ENCODE data around the gene BCL2L13.

Gene BCL2L13

DNA sequence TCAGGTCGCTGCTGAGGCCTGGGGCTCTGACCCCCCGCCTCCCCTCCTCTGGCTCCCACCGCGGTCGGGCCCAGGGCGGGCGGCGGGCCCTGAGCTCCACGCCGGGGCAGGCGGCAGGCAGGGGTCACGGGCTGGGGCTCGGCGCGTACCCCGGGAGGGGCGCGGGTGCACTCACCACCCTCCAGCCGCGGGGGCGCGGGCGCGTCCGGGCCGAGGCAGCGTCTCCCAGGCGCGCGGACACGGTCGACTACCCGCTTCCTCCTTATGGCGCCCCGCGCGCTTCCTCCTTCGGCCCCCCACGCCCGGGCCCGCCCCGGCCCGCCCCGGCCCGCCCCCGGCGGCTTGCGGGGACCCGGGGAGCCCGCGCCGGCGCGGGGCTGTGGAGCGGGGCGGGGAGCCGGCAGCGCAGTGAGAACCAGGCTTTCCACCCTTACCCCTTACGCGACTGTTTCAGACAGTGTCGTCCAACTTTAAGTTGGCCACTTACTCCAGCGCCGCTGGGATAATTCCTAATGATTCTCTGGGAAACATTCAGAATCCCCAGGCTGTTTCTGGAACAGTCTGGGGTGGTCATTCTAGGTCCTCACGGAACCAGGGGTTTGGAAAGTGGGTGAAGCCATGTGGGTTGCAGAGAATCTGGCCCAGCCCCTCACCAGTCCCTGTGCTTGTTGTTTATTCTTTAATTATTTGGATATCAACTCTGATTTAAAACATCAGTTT lies 135.8 kb downstream of the BCL2L13 start, which contains the start of gene BID:
TSS of gene BID (minus strand) at position 264 of the 720 bp plus-strand sequence. CDS start 24,353 bp downstream, outside the sequence.
- DNase-seq (ENCODE audit: low read depth) = peak; percentile 77
- TF ChIP-seq, protein P1, sequence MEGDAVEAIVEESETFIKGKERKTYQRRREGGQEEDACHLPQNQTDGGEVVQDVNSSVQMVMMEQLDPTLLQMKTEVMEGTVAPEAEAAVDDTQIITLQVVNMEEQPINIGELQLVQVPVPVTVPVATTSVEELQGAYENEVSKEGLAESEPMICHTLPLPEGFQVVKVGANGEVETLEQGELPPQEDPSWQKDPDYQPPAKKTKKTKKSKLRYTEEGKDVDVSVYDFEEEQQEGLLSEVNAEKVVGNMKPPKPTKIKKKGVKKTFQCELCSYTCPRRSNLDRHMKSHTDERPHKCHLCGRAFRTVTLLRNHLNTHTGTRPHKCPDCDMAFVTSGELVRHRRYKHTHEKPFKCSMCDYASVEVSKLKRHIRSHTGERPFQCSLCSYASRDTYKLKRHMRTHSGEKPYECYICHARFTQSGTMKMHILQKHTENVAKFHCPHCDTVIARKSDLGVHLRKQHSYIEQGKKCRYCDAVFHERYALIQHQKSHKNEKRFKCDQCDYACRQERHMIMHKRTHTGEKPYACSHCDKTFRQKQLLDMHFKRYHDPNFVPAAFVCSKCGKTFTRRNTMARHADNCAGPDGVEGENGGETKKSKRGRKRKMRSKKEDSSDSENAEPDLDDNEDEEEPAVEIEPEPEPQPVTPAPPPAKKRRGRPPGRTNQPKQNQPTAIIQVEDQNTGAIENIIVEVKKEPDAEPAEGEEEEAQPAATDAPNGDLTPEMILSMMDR (IDR thresholded peaks at IDR 0.05; ENCODE audit: insufficient read depth, low read depth, low read length, missing control alignments) = no peak
- H3K4me3 ChIP-seq (ENCODE audit: low read depth, low read length) = peak within 1 kb of the TSS; percentile 85

DNA sequence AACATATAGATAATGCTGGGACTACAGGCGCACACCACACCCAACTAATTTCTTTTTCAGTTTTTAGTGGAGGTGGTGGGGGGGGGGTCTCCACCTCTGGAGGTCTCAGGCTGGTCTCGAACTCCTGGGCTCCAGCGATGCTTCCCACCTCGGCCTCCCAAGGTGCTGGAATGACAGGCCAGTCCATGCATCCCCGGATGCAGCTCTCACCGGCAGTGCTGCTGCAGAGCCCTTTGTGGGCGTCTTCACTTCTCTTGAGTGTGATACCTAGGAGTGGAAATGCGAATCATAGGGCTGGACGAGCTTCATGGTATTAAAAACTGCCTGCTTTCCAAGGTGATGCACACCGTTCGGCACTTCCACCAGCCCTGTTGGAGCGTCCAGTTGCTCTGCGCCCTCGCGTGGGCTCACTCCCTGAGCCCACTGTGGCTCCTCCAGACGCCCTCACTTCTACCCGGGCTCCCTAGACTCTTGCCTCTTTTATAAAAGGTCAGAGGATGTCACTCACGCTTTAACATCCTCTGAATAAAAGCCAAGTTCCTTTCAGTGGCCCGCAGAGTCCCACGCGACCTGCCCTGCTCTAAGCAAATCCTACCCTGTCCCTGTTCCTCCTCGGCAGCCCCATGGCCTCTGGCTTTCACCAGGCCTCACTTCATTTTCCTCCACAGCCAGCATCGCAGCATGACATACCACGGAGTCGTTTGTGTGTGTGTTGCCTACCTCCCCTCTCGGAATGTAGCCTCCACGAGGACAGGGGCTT lies 136.5 kb downstream of the BCL2L13 start:
- H3K4me3 ChIP-seq (ENCODE audit: low read depth, low read length) = peak overlapping the region; percentile 21; the same call in 1 of the 2 replicates
- TF ChIP-seq, protein P1 (IDR thresholded peaks at IDR 0.05; ENCODE audit: insufficient read depth, low read depth, low read length, missing control alignments) = no peak
- DNase-seq (ENCODE audit: low read depth) = no peak

DNA sequence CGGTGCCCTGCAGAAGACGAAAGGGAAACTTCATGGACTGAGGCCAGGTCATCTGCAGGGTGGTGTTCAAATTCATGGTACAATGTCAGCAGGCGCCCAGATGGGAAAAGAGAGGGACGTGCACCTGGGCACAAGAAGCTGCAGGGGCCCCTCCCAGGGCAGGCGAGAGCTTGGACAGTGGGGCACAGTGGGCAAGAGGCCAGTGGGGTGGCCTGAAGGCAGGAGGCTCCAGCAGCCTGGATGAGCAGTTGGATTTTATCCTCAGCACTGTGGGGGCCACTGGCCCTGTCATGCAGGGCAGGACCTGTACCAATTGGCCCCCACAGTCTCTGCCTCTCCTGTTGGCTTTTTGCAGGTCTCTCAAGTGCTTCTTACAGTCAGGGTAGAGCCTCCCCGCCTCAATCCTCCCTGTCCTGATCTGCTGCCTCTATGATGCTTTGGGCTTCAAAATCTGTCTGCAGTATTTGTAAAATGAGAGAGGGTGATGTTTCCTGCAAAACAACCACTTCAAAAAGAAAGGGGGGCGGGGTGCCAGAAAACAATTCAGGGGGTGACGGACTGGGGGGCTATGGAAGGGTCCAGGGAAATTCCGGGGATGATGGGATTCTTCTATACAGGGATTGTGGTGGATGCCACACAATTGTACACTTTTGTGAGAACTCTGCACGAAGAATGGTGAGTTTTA lies 137.4 kb downstream of the BCL2L13 start:
- TF ChIP-seq, protein P1 (IDR thresholded peaks at IDR 0.05; ENCODE audit: insufficient read depth, low read depth, low read length, missing control alignments) = no peak
- H3K4me3 ChIP-seq (ENCODE audit: low read depth, low read length) = no peak overlapping the region

DNA sequence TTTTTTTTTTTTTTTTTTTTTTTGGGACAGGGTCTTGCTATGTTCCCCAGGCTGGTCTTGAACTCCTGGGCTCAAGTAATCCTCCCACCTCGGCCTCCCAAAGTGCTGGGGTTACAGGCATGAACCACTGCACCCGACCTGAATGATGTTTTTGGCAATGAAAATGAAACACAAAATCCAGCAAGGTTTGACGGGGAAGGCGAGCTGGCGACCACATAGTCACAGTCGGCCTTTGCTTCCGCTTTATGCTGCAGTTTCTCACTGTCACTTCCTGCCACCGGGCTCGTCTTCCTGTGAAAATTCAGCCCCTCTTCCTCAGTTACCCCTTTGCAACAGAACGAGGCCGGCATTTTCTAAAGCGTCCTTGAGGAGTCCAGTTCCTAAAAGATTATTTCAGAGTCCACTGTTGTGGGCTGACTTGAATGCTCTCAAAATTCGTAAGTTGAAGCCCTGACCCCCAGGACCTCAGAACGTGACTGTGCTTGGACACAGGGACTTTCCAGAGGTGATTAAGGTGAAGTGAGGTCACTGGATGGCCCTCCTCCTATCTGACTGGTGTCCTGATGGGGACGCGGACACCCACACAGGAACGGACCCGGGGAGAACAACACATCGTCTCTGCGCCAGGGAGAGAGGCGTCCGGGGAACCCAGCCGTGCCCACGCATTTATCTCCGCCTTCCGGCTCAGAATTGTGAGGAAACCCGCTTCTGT lies 138.6 kb downstream of the BCL2L13 start:
- peak; percentile 95 for DNase-seq (ENCODE audit: low read depth)
- TF ChIP-seq, protein P1 (IDR thresholded peaks at IDR 0.05; ENCODE audit: insufficient read depth, low read depth, low read length, missing control alignments) = no peak
- peak overlapping the region; percentile 90 for H3K4me3 ChIP-seq (ENCODE audit: low read depth, low read length)

More for the DNA sequence above, 137.4 kb downstream of the BCL2L13 start:
- DNase-seq (ENCODE audit: low read depth) = no peak

DNA sequence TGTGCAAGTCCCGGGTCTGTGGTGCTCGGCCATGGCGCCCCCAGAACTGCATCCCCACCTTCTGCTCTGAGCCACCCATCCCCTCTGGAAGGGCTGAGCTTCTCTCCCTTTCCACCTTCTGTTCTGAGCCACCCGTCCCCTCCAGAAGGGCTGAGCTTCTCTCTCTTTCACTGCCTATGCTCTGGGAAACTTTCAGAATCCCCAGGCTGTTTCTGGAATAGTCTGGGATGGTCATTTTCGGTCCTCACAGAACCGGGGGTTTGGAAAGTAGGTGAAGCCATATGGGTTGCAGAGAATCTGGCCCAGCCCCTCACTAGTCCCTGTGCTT lies 139.1 kb downstream of the BCL2L13 start:
- peak overlapping the region; percentile 90 for H3K4me3 ChIP-seq (ENCODE audit: low read depth, low read length)
- DNase-seq (ENCODE audit: low read depth) = no peak
- TF ChIP-seq, protein P1 (IDR thresholded peaks at IDR 0.05; ENCODE audit: insufficient read depth, low read depth, low read length, missing control alignments) = no peak

DNA sequence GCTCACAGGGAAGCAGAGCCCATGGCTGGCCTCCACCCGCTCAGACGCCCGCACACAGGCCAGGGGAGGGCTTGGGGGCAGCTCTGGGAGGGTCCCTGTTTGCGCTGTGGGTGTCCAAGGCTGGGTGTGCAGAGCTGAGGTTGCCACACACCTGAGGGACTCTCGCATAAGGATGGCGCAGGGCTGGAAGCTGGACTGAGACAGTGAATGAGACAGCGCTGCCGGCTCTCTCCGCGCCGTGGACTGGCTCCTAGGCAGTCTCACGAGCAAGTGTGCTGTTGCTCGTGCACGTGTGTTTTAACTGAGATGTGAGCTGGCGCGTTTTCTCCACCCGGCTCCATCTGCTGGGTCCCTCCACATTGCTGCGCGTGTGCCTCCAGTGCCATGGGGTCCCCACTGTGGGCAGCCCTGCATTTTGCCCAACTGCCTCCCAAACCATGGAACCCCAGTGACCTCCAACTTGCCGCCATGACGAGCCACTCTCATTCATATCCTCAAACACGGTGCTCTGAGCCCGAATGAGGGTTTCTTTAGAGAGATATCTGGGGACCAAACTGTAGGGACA lies 139.9 kb downstream of the BCL2L13 start:
- TF ChIP-seq, protein P1 (IDR thresholded peaks at IDR 0.05; ENCODE audit: insufficient read depth, low read depth, low read length, missing control alignments) = no peak
- peak overlapping the region; percentile 90 for H3K4me3 ChIP-seq (ENCODE audit: low read depth, low read length)
- DNase-seq (ENCODE audit: low read depth) = no peak

Measured in GM12865 (cell line).